ENCODE data around the gene SPOCK3.

SPOCK3 gene

DNA sequence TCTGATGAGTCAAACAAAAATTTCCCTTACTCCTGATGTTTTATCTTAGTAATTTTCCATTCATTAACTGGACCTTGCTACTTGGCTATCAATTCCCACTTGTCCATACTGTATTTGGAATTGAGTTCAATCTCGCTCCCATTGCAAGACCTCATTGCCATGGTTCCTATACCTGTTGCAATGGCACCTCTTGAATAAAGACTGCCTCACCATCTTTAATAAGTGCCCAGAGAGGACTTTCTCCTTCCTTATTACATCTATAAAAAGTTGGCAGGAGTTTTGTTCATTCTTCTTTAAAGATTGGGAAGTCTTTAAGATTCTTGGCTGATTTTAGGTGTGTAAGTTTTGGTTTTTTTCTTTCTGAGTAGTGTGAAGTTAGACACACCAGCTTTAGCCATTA lies 397.4 kb downstream of the SPOCK3 start:
- Mint-ChIP-seq H3K27me3 (ENCODE audit: low read depth) (no peaks in the 10 kb centered on the region), H3K36me3 (ENCODE audit: low read depth) (peaks cover 26% of the 10 kb centered on the region), H3K4me1 (no peaks in the 10 kb centered on the region), H3K27ac (no peak overlapping the region), H3K4me3 (no peak overlapping the region), H3K9me3 (peaks cover 11% of the 10 kb centered on the region)
- no peak for TF ChIP-seq CTCF (IDR thresholded peaks at IDR 0.05; ENCODE audit: unreplicated experiment in 3 of 3)

DNA sequence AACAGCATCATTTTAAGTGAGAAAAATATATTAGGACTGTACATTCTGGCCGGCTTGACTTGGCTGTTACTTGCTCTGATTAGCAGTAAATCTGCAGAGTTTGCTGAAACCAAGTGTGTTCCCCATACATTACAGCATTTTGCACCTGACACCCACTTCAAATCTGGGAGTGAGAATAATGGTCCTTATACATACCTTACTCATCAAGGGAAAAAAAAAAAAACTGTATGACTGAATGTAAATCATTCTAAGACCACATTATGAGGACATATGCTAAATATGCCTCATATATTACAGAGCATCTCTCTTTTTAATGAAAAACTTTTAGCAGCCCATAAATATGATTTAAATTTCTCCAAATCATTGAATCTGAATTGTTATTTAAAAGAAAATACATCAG lies 406.7 kb downstream of the SPOCK3 start:
- peaks cover 5% of the 10 kb centered on the region for H3K36me3 Mint-ChIP-seq (ENCODE audit: low read depth)
- H3K4me1 Mint-ChIP-seq, result no peaks in the 10 kb centered on the region
- H3K27me3 Mint-ChIP-seq (ENCODE audit: low read depth), result no peaks in the 10 kb centered on the region
- no peak overlapping the region for H3K4me3 Mint-ChIP-seq
- no peak overlapping the region for H3K27ac Mint-ChIP-seq
- no peaks in the 10 kb centered on the region for H3K9me3 Mint-ChIP-seq
- no peak for TF ChIP-seq CTCF (IDR thresholded peaks at IDR 0.05; ENCODE audit: unreplicated experiment in 3 of 3)

DNA sequence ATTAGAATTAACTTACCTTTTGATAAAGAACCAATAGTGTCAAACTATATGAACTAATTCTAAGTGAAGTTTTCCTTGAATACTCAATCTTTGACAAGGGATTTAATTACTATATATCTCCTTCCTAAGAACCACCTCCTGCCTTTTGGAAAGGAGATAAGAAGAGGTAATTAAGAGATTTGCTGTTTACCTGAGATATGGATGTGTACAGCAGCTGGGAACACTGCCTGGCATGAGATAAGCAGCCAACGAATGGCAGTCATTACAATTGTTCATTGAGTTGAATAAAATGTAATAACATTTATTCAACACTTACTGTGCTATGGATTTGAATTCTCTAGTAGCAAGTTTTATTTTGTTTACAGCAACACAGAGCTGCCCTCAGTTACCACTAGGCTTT lies 407.1 kb downstream of the SPOCK3 start:
- H3K27ac Mint-ChIP-seq, result no peak overlapping the region
- no peak overlapping the region for H3K4me3 Mint-ChIP-seq
- no peaks in the 10 kb centered on the region for H3K27me3 Mint-ChIP-seq (ENCODE audit: low read depth)
- no peaks in the 10 kb centered on the region for H3K9me3 Mint-ChIP-seq
- H3K4me1 Mint-ChIP-seq, result no peaks in the 10 kb centered on the region
- H3K36me3 Mint-ChIP-seq (ENCODE audit: low read depth), result peaks cover 3% of the 10 kb centered on the region
- no peak for TF ChIP-seq CTCF (IDR thresholded peaks at IDR 0.05; ENCODE audit: unreplicated experiment in 3 of 3)

- H3K4me3 Mint-ChIP-seq, result no peak overlapping the region
- H3K9me3 Mint-ChIP-seq, result no peaks in the 10 kb centered on the region
- H3K27ac Mint-ChIP-seq, result no peak overlapping the region
- H3K27me3 Mint-ChIP-seq (ENCODE audit: low read depth), result no peaks in the 10 kb centered on the region
- no peaks in the 10 kb centered on the region for H3K4me1 Mint-ChIP-seq
- no peak for TF ChIP-seq CTCF (IDR thresholded peaks at IDR 0.05; ENCODE audit: unreplicated experiment in 3 of 3)
- no peaks in the 10 kb centered on the region for H3K36me3 Mint-ChIP-seq (ENCODE audit: low read depth)
Observed at GRCh38 chr4:166823848-166824247, 410.4 kb downstream of the SPOCK3 start.

- no peaks in the 10 kb centered on the region for H3K4me1 Mint-ChIP-seq
- H3K27ac Mint-ChIP-seq, result no peak overlapping the region
- H3K27me3 Mint-ChIP-seq (ENCODE audit: low read depth), result no peaks in the 10 kb centered on the region
- H3K9me3 Mint-ChIP-seq, result no peaks in the 10 kb centered on the region
- H3K4me3 Mint-ChIP-seq, result no peak overlapping the region
- H3K36me3 Mint-ChIP-seq (ENCODE audit: low read depth), result no peaks in the 10 kb centered on the region
- TF ChIP-seq CTCF (IDR thresholded peaks at IDR 0.05; ENCODE audit: unreplicated experiment in 3 of 3), result no peak
Observed at GRCh38 chr4:166823126-166823525, 411.2 kb downstream of the SPOCK3 start.

DNA sequence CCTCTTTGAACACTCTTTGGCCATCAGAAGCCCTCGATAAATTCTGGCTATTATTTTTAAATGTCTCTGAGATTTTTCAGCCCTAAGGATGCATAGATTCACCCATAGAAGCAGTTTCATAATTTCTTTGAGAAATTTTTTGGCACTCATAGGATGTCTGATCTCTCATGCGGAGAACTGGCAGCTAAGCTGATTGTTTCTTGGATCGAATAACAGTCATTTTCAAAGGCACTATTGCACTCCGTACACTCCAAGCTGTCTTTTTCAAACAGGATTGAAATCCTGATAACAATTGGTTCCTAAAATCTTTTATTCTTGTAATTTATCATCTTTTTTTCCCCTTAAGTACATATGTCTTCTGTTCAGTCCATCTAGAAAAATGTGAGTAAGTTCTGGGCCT lies 411.9 kb downstream of the SPOCK3 start:
- no peaks in the 10 kb centered on the region for H3K4me1 Mint-ChIP-seq
- H3K27ac Mint-ChIP-seq, result peak overlapping the region in 1 of 3 experiments; percentile 6
- no peaks in the 10 kb centered on the region for H3K36me3 Mint-ChIP-seq (ENCODE audit: low read depth)
- TF ChIP-seq CTCF (IDR thresholded peaks at IDR 0.05; ENCODE audit: unreplicated experiment in 3 of 3), result no peak
- H3K9me3 Mint-ChIP-seq, result no peaks in the 10 kb centered on the region
- H3K4me3 Mint-ChIP-seq, result no peak overlapping the region
- no peaks in the 10 kb centered on the region for H3K27me3 Mint-ChIP-seq (ENCODE audit: low read depth)

All from nephron (organoid).